Muscle of leg (tissue), 11 donors: ENCODE results near the gene FANK1. TPM values are rescaled to one million over a fixed set of nuclear protein-coding genes. Genes with fewer than 3 reads are reported as not detected.
A peak's percentile ranks its signal among the peaks of the same experiment; 100 is the strongest.

Experiments
- DNase-seq: peaks from one replicate; pipeline ENCODE4 v3.0.0; 2013
- H3K27ac ChIP-seq: one replicate; pipeline ENCODE4 v1.5.1; 2013; ENCODE audit warnings: mild to moderate bottlenecking, low read length, control low read depth
- H3K27me3 ChIP-seq: one replicate; pipeline ENCODE4 v1.6.1; 2013; ENCODE audit warnings: low read length; ENCODE audit not compliant: control insufficient read depth, insufficient read depth
- H3K36me3 ChIP-seq: one replicate; pipeline ENCODE4 v1.6.1; 2013; ENCODE audit warnings: low read length; ENCODE audit not compliant: control insufficient read depth, insufficient read depth
- H3K4me1 ChIP-seq: one replicate; pipeline ENCODE4 v1.6.1; 2013; ENCODE audit warnings: low read length; ENCODE audit not compliant: control insufficient read depth, insufficient read depth
- H3K4me3 ChIP-seq: one replicate; pipeline ENCODE4 v1.5.1; 2013; ENCODE audit warnings: low read length, control low read depth
- H3K9me3 ChIP-seq: replicated peaks from 2 replicates; pipeline ENCODE4 v1.6.1; 2013; ENCODE audit warnings: low read depth, low read length; ENCODE audit not compliant: control insufficient read depth
- WGBS: methylation state at CpG from one replicate; pipeline ENCODE4 v1.1.5; 2013; ENCODE audit warnings: missing lambda C conversion rate; ENCODE audit not compliant: insufficient coverage; 5-methylcytosine and 5-hydroxymethylcytosine counted together
- polyA plus RNA-seq, 8 donors: library from polyadenylated mRNA; unstranded; fragments of 120-200 nt; gene quantifications; one replicate each; pipeline versions ENCODE4 v1.2.1 to v1.2.3, GENCODE V29; 2013; ENCODE audit warnings: inconsistent platforms in 1 of 8, low replicate concordance in 1 of 8; ENCODE audit not compliant: insufficient read length in 8 of 8, insufficient read depth in 1 of 8
- total RNA-seq: library from RNA; stranded (reverse); fragments of 120-200 nt; gene quantifications from one replicate; pipeline ENCODE4 v1.2.4, GENCODE V29; 2013

The FANK1 gene
- total and polyA plus RNA-seq, 9 donors = 0.36 to 1.6 (median 0.61) TPM

DNA sequence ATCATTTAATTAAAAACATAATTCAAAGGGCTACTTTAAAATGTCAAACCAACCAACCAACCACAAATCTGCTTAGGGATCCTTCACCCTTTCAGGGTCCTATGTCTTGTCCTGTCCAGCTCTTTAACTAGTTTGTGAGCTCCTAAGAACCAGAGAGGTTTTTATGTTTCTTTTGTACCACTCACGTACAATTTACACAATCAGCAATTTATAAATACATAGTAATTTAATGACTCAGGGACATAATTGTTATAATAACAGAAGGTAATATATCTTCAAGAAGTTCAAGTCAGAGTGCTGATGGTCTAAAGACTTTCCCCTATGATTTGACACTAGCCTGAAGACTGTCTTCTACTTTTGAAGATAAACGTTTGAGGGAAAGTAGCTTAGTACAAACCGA is 31.2 kb upstream of the FANK1 start:
- H3K27ac ChIP-seq = no peak overlapping the region
- WGBS = 92% methylated on average over 2 of the region's 3 CpGs
- H3K36me3 ChIP-seq = peaks cover 17% of the 10 kb centered on the region

DNA sequence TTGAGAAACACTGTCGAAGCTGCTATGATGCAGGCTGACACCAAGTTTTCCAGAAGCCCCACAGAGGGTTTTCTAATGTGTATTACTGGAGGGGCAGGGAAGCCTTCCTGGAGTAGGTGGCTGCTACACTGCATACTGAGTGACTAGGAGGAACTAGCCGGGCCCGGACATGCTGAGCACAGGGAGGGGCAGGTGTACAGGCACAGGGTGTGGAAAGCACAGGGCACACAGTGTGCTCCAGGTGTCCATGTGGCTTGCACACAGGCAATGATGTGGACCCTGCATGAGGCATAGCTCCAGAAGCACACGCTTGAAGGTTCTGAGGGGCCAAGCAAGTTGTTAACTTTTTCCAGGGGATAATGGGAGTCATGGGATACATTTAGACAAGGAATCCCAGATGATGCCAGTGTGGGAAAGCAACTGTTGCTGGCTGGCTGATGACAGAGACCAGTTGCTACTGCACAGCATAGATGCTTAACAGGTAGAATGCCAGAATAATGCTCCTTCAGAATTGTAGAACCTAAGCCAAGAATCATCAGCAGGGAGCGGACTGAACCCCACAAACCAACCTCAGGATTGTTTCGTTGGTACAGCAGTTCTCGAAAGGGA is 29.8 kb upstream of the FANK1 start:
- Histone ChIP-seq H3K4me1 (no peaks in the 10 kb centered on the region), H3K9me3 (no peaks in the 10 kb centered on the region), H3K36me3 (peaks cover 17% of the 10 kb centered on the region), H3K4me3 (no peak overlapping the region), H3K27ac (no peak overlapping the region), H3K27me3 (no peaks in the 10 kb centered on the region)
- no peak for DNase-seq
- 97% methylated on average over 6 of the region's 7 CpGs for WGBS

More for the DNA sequence above, 31.2 kb upstream of the FANK1 start:
- no peak for DNase-seq
- Histone ChIP-seq H3K4me1 (no peaks in the 10 kb centered on the region), H3K27me3 (no peaks in the 10 kb centered on the region), H3K9me3 (no peaks in the 10 kb centered on the region), H3K4me3 (no peak overlapping the region)

DNA sequence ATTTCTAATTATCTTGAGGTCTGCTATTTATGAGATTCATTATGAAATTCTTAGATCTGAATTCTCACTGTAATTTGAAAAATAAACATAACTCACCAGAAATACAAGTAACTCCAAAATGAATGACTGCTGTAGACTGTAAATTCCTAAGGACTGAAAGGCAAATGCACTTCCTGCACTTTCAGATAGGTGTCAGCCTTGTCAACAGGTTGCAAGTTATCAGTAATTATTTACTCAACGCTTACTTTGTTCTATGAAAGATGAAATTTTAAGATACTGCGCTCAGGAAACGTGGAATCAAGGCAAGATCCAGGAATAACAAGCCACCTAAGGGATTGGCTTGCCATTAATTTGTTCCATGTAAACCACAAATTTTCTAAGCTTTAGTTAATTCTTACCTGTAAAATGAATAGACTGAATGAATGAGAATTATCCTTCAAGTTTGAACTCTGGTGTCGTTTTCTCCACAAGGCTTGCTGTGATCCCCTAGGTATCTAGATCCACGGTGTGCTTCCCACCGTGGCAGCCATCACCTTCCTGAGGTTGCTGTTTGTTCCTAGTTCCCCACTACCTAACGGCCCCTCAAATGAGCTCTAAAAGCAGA is 27.9 kb upstream of the FANK1 start:
- H3K27ac ChIP-seq = no peak overlapping the region
- H3K9me3 ChIP-seq = no peaks in the 10 kb centered on the region
- peaks cover 17% of the 10 kb centered on the region for H3K36me3 ChIP-seq
- DNase-seq = peak; percentile 27
- WGBS = 55% methylated on average over 3 of the region's 7 CpGs
- no peaks in the 10 kb centered on the region for H3K4me1 ChIP-seq
- H3K27me3 ChIP-seq = no peaks in the 10 kb centered on the region
- H3K4me3 ChIP-seq = no peak overlapping the region

DNA sequence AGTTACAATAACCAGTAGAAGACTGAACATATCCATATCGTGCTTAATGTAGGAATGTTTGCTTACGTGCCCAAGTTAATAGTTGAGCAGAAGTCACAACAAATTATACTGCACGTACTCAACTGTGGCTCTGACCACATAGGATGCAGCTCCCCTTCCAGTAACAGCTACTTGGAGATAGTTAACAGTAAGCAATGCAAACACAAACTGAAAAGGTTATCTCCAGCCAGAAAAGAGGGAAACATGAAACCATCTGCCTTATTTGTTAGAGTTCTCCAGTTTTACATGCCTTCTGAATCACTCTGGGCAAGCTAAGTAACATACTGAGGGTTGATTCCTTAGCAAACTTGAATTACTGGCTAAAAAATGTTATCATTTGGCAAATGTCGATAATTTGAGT is 25.0 kb upstream of the FANK1 start:
- no peaks in the 10 kb centered on the region for H3K27me3 ChIP-seq
- no peak overlapping the region for H3K27ac ChIP-seq
- peaks cover 9% of the 10 kb centered on the region for H3K36me3 ChIP-seq
- H3K4me3 ChIP-seq = no peak overlapping the region
- peaks cover 9% of the 10 kb centered on the region for H3K9me3 ChIP-seq
- 80% methylated on average over 1 of the region's 4 CpGs for WGBS
- H3K4me1 ChIP-seq = no peaks in the 10 kb centered on the region
- no peak for DNase-seq

DNA sequence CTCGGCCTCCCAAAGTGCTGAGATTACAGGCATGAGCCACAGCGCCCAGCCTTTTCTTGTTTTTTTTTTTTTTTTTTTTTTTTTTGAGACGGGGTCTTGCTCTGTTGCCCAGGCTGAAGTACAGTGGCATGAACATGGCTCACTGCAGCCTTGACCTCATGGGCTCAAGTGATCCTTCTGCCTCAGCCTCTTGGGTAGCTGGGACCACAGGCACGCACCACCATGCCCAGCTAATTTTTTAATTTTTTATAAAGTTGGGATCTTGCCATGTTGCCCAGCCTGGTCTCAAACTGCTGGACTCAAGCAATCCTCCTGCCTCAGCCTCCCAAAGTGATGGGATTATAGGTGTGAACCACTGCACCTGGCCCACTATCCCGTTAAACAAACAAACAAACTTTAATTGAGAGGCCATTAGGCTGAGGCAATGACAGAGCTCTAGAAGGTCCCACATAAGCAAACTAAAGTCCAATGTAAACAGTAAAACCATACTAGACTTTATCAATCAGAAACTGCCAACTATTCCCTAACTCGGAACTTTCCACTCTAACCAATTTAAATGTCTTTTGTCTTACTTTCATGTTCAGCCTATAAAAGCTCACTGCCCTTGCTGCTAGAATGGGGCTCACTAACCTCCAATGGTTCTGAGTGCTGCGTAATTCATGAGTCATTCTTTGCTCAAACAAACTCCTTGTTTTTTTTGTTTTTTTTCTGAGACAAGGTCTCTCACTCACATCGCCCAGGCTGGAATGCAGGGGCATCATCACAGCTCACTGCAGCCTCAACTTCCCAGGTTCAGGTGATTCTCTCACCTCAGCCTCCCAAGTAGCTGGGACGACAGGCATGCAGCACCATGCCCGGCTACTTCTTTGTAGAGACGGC is 17.2 kb upstream of the FANK1 start:
- DNase-seq = no peak
- no peak overlapping the region for H3K4me3 ChIP-seq
- H3K27me3 ChIP-seq = no peaks in the 10 kb centered on the region
- no peaks in the 10 kb centered on the region for H3K4me1 ChIP-seq
- H3K9me3 ChIP-seq = peaks cover 12% of the 10 kb centered on the region
- 88% methylated on average over 9 of the region's 11 CpGs for WGBS
- no peak overlapping the region for H3K27ac ChIP-seq
- peaks cover 14% of the 10 kb centered on the region for H3K36me3 ChIP-seq

DNA sequence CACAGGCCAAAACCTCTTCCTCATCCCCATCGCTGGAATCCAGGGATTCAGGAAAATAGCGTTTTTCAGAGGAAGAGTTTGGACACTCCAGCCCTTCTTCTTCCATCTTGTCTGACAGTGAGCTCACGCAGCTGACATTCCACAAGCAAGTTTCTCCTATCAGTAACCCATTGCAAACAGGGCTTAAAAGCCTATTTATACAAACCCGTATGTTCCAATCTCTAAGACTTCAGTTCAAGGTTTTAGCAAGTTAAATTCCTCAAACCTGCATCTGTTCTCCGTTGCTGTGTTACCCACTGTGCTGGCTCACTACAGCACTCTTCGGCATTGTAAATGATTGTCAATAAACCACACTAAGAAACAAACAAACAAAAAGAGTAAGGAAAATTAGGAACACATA is 15.6 kb upstream of the FANK1 start:
- Histone ChIP-seq H3K9me3 (peaks cover 9% of the 10 kb centered on the region), H3K36me3 (peaks cover 15% of the 10 kb centered on the region), H3K4me1 (no peaks in the 10 kb centered on the region), H3K27ac (no peak overlapping the region), H3K4me3 (no peak overlapping the region), H3K27me3 (no peaks in the 10 kb centered on the region)
- 53% methylated on average over 3 of the region's 6 CpGs for WGBS
- no peak for DNase-seq

DNA sequence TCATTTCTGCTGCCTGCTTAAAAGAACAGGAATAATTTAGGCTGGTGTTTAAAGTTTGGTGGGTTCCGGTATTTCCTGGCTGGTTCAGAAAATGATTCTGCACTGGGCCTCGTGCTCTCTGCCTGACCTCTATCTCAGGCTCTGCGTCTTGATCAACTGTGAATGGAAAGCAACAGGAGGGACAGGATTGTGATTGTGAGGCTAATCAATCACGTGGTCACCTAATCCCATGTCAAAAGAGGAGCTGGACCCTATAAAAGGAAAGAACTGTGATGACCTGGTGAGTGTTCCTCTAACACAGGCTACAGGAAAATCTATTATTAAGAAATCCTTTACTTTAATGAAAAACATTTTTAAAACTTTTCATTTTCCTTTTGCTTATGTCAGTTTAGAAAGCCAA is 15.2 kb upstream of the FANK1 start, which contains the start of gene DHX32:
DHX32 (minus strand) TSS at position 101 of the 400 bp plus-strand sequence. CDS start 468 bp downstream, outside the sequence.
- no peak for DNase-seq
- H3K4me3 ChIP-seq = no peak within 1 kb of the TSS
- 52% methylated on average over 2 of the region's 4 CpGs for WGBS
- H3K9me3 ChIP-seq = peaks cover 4% of the 10 kb centered on the region
- peaks cover 12% of the 10 kb centered on the region for H3K36me3 ChIP-seq
- H3K27ac ChIP-seq = no peak within 1 kb of the TSS
- no peaks in the 10 kb centered on the region for H3K27me3 ChIP-seq
- H3K4me1 ChIP-seq = no peaks in the 10 kb centered on the region

DNA sequence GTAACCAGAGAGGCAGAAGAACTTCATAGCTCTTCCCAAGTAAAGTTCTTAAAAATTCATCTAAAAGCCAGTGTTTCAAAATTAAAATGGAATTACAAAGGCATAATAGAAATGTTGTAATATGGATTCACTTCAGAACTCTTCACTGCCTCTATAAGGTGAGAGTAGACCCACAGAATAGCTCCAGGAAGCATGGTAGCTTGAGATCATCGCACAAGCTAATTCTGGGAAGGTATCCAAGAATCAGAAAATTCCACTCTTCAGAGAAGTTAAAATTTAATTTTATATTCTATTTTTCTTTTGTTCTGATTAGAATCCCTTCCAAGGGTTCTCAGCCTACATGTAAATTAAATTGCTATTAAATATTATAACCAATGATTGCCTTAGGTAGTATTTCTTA is 13.8 kb upstream of the FANK1 start:
- DNase-seq = no peak
- Histone ChIP-seq H3K4me1 (no peaks in the 10 kb centered on the region), H3K9me3 (no peaks in the 10 kb centered on the region), H3K27me3 (no peaks in the 10 kb centered on the region), H3K4me3 (no peak overlapping the region), H3K27ac (no peak overlapping the region), H3K36me3 (peaks cover 12% of the 10 kb centered on the region)
- no CpG with 5 or more reads among the region's 1 CpG for WGBS

DNA sequence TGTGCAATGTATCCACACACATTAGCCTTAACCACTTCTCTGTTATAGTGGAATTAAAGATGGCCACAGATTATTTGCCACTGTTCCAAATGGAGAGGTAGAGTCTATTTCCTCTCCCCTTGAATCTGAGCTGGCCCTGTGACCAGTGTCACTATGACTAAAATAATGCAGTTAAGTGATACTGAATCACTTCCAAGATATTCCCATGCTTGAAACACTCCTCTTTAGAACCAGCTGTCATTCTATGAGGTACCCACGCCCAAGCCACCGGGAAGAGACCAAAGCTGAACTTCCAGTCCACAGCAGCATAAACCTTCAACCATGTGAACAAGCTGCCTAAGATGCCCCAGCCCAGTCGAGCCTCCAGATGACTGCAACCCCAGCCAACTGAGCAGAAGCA is 13.2 kb upstream of the FANK1 start:
- no peaks in the 10 kb centered on the region for H3K9me3 ChIP-seq
- H3K4me3 ChIP-seq = no peak overlapping the region
- no peaks in the 10 kb centered on the region for H3K27me3 ChIP-seq
- no peak overlapping the region for H3K27ac ChIP-seq
- 86% methylated on average over 1 of the region's 3 CpGs for WGBS
- peaks cover 12% of the 10 kb centered on the region for H3K36me3 ChIP-seq
- no peaks in the 10 kb centered on the region for H3K4me1 ChIP-seq
- DNase-seq = no peak

DNA sequence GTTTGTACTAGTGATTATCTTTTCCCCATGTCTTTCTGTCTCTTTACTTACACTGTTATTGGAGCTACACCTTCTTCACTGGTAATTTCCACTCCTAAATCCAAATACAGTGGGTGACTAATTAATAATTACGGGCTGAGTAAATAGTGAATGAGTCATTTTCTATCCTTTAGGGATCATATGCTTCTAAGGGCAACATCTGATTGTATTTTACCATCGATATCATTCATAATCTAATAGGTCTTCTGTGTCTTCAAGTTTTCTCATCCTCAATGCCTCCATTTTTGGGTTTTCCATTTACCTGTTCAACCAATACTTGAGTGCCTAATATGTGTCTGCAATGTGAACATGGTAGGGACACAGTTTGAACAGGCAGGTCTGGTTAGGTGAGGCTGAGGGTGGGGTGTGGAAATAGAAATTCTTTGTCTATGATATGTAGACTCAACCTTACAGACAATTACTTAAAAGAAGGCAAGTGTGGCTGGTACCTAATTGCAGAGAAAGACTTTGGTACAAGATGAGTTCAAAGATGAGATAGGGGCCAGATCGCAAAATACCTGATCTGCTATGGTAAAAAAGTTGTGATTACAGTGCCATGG is 9.4 kb upstream of the FANK1 start:
- no peak overlapping the region for H3K4me3 ChIP-seq
- H3K27ac ChIP-seq = no peak overlapping the region
- H3K36me3 ChIP-seq = peaks cover 7% of the 10 kb centered on the region
- no CpG with 5 or more reads among the region's 3 CpGs for WGBS
- DNase-seq = no peak
- no peaks in the 10 kb centered on the region for H3K9me3 ChIP-seq
- no peaks in the 10 kb centered on the region for H3K27me3 ChIP-seq
- no peaks in the 10 kb centered on the region for H3K4me1 ChIP-seq
